H1 (cell line): Measurements from ENCODE around the gene DDR1. TPM values are rescaled to one million over a fixed set of nuclear protein-coding genes. Genes with fewer than 3 reads are reported as not detected.

Source experiments
- CTCF ChIA-PET: fragments of 300-600 bp; sonication (Branson Sonifier 250); formaldehyde crosslinking; loops from one replicate; lab custom pipeline; 2021; ENCODE audit not compliant: partially characterized antibody; lab: Charles Lee
- POLR2A ChIA-PET: fragments of 300-600 bp; sonication (Branson Sonifier 250); formaldehyde crosslinking; loops from one replicate; lab custom pipeline; 2021; ENCODE audit warnings: inconsistent platforms; ENCODE audit not compliant: partially characterized antibody; lab: Charles Lee
- DNase-seq, 2 experiments: peaks; one replicate each; pipeline versions ENCODE4 v3.0.0 to v3.0.0-alpha.2; 2010 to 2022; ENCODE audit warnings: low spot score in 2 of 2, low read depth in 1 of 2, mixed read lengths in 1 of 2
- FAIRE-seq: peaks from 2 replicates; lab custom pipeline; 2011; peaks lifted over from hg19 to GRCh38; lab: Jason Lieb, UNC
- H2AFZ ChIP-seq: 2 replicates; pipeline ENCODE4 v1.8.1; 2012; ENCODE audit warnings: low read length, inconsistent platforms
- H2AK5ac ChIP-seq: 2 replicates; pipeline ENCODE4 v1.6.1; 2013; ENCODE audit warnings: low read depth, low read length
- H2BK120ac ChIP-seq: replicated peaks from 2 replicates; pipeline ENCODE3; 2013; ENCODE audit warnings: low read depth, low read length, inconsistent platforms
- H2BK12ac ChIP-seq: 2 replicates; pipeline ENCODE4 v1.6.1; 2013; ENCODE audit warnings: low read depth, low read length
- H2BK15ac ChIP-seq: 2 replicates; pipeline ENCODE4 v1.6.1; 2013; ENCODE audit warnings: low read length
- H2BK20ac ChIP-seq: 2 replicates; pipeline ENCODE4 v1.6.1; 2013; ENCODE audit warnings: low read length
- H2BK5ac ChIP-seq: 2 replicates; pipeline ENCODE4 v1.6.1; 2013; ENCODE audit warnings: low read depth, low read length
- H3K14ac ChIP-seq: 2 replicates; pipeline ENCODE4 v1.6.1; 2013; ENCODE audit warnings: inconsistent platforms; ENCODE audit not compliant: insufficient read length
- H3K18ac ChIP-seq: 2 replicates; pipeline ENCODE4 v1.6.1; 2013; ENCODE audit warnings: low read length; ENCODE audit errors: extremely low read depth
- H3K23ac ChIP-seq: 2 replicates; pipeline ENCODE4 v1.6.1; 2013; ENCODE audit warnings: inconsistent platforms; ENCODE audit not compliant: insufficient read length
- H3K23me2 ChIP-seq: 2 replicates; pipeline ENCODE4 v1.6.1; 2013; ENCODE audit warnings: low read depth, low read length
- H3K27ac ChIP-seq: 2 replicates; pipeline ENCODE4 v1.6.1; 2011; ENCODE audit warnings: low read depth, low read length, inconsistent platforms
- H3K27me3 ChIP-seq, 4 experiments: replicated peaks in 1 of 4; 1 replicate in 1 of 4; 2 replicates in 3 of 4; pipeline versions ENCODE4 v1.6.1 to v1.8.1; 2011 to 2013; ENCODE audit warnings: low read length in 3 of 4, mild to moderate bottlenecking in 3 of 4, inconsistent platforms in 2 of 4, mixed read lengths in 2 of 4, moderate library complexity in 1 of 4; ENCODE audit not compliant: control insufficient read depth in 3 of 4, insufficient read depth in 3 of 4; ENCODE audit errors: extremely low read depth in 1 of 4
- H3K36me3 ChIP-seq, 4 experiments: 2 replicates each; pipeline versions ENCODE4 v1.6.1 to v1.8.1; 2011 to 2013; ENCODE audit warnings: mild to moderate bottlenecking in 4 of 4, low read length in 3 of 4, moderate library complexity in 2 of 4, control low read depth in 1 of 4, inconsistent platforms in 1 of 4; ENCODE audit not compliant: insufficient read depth in 4 of 4, control insufficient read depth in 2 of 4
- H3K4ac ChIP-seq: replicated peaks from 2 replicates; pipeline ENCODE3; 2013; ENCODE audit warnings: low read length, low read depth, mixed read lengths, inconsistent platforms; ENCODE audit not compliant: insufficient read length
- H3K4me1 ChIP-seq, 4 experiments: replicated peaks in 1 of 4; 1 replicate in 1 of 4; 2 replicates in 3 of 4; pipeline versions ENCODE4 v1.6.1 to v1.8.1; 2011 to 2013; ENCODE audit warnings: low read length in 3 of 4, inconsistent platforms in 2 of 4, mixed read lengths in 1 of 4; ENCODE audit not compliant: insufficient read depth in 4 of 4, control insufficient read depth in 3 of 4
- H3K4me2 ChIP-seq, 2 experiments: 2 replicates each; pipeline versions ENCODE4 v1.6.1 to v1.8.1; 2011 to 2013; ENCODE audit warnings: low read depth in 2 of 2, low read length in 2 of 2, control low read depth in 1 of 2, inconsistent platforms in 1 of 2, mild to moderate bottlenecking in 1 of 2; ENCODE audit not compliant: insufficient read depth in 1 of 2
- H3K4me3 ChIP-seq, 4 experiments: fragments of 200-600, 300-600 bp in 1 of 4; sonication (generic), shearing (Covaris generic), sonication (Bioruptor Twin) in 1 of 4; 2 replicates each; pipeline versions ENCODE4 v1.5.1 to v1.8.1; 2011 to 2016; ENCODE audit warnings: low read length in 4 of 4, low read depth in 3 of 4, control low read depth in 2 of 4, inconsistent platforms in 2 of 4, mild to moderate bottlenecking in 2 of 4, mixed read lengths in 1 of 4, moderate library complexity in 1 of 4; ENCODE audit not compliant: insufficient read depth in 2 of 4; ENCODE audit errors: extremely low read depth in 1 of 4
- H3K56ac ChIP-seq: replicated peaks from 2 replicates; pipeline ENCODE3; 2013; ENCODE audit warnings: low read depth, mild to moderate bottlenecking, mixed read lengths, low read length, inconsistent platforms; ENCODE audit not compliant: insufficient read length
- H3K79me1 ChIP-seq: 2 replicates; pipeline ENCODE4 v1.6.1; 2013; ENCODE audit warnings: low read depth, low read length, control low read depth
- H3K79me2 ChIP-seq, 2 experiments: 2 replicates each; pipeline versions ENCODE4 v1.6.1 to v1.8.1; 2012 to 2013; ENCODE audit warnings: low read length in 2 of 2, mild to moderate bottlenecking in 2 of 2, inconsistent platforms in 1 of 2; ENCODE audit not compliant: insufficient read depth in 2 of 2, control insufficient read depth in 1 of 2
- H3K9ac ChIP-seq, 4 experiments: replicated peaks in 1 of 4; 1 replicate in 1 of 4; 2 replicates in 3 of 4; pipeline versions ENCODE4 v1.6.1 to v1.8.1; 2011 to 2013; ENCODE audit warnings: low read depth in 3 of 4, low read length in 3 of 4, control low read depth in 2 of 4, mild to moderate bottlenecking in 2 of 4, moderate library complexity in 2 of 4, inconsistent platforms in 1 of 4; ENCODE audit errors: extremely low read depth in 1 of 4
- H3K9me3 ChIP-seq, 2 experiments: 2 replicates each; pipeline versions ENCODE4 v1.6.1 to v1.8.1; 2012 to 2013; ENCODE audit warnings: mild to moderate bottlenecking in 2 of 2, moderate library complexity in 2 of 2, control low read depth in 1 of 2, inconsistent platforms in 1 of 2, low read depth in 1 of 2, low read length in 1 of 2, mixed read lengths in 1 of 2; ENCODE audit not compliant: insufficient read depth in 2 of 2
- H4K20me1 ChIP-seq, 2 experiments: replicated peaks in 1 of 2; 2 replicates each; pipeline versions ENCODE3 to v1.8.1; 2011 to 2013; ENCODE audit warnings: inconsistent platforms in 2 of 2, low read length in 2 of 2, mild to moderate bottlenecking in 1 of 2; ENCODE audit not compliant: insufficient read depth in 2 of 2, control insufficient read depth in 1 of 2
- H4K5ac ChIP-seq: 2 replicates; pipeline ENCODE4 v1.6.1; 2013; ENCODE audit warnings: low read length, low read depth, mixed read lengths, inconsistent platforms; ENCODE audit not compliant: insufficient read length
- H4K8ac ChIP-seq: 2 replicates; pipeline ENCODE4 v1.8.0; 2013; ENCODE audit warnings: mild to moderate bottlenecking, moderate library complexity, low read length, inconsistent platforms; ENCODE audit not compliant: insufficient read depth; ENCODE audit errors: extremely low read depth
- H4K91ac ChIP-seq: replicated peaks from 2 replicates; pipeline ENCODE3; 2013; ENCODE audit warnings: low read length, mixed read lengths, inconsistent platforms; ENCODE audit not compliant: insufficient read length
- CEBPB ChIP-seq: IDR thresholded peaks from 2 replicates; pipeline ENCODE4 v1.6.1; 2012; ENCODE audit warnings: low read depth, low read length
- GTF2F1 ChIP-seq: IDR thresholded peaks from 2 replicates; pipeline ENCODE4 v1.6.1; 2012; ENCODE audit warnings: low read depth, low read length, improper control_type of control experiment, borderline replicate concordance
- SP2 ChIP-seq: IDR thresholded peaks from 2 replicates; pipeline ENCODE4 v1.6.1; 2012; ENCODE audit warnings: mild to moderate bottlenecking, low read length, inconsistent platforms
- polyA plus RNA-seq, 7 experiments: library from polyadenylated mRNA; depleted of rRNA in 3 of 7; stranded (reverse) in 5 of 7; unstranded in 2 of 7; fragments of >200 nt in 5 of 7; fragments of 200-250 nt in 2 of 7; gene quantifications; 1 replicate in 5 of 7; 2 replicates in 1 of 7; 4 replicates in 1 of 7; pipeline versions ENCODE4 v1.2.1 to v1.2.3, GENCODE V29; 2011 to 2013; ENCODE audit warnings: missing spikeins in 2 of 7, mixed read lengths in 2 of 7
- total RNA-seq: library from RNA; stranded (reverse); fragmentation: NEBNext Ultra II Directional; extraction: Animal tissue kit (Norgen Biotek cat#: 25700); gene quantifications from 2 replicates; pipeline ENCODE4 v1.2.1, GENCODE V29; 2021

DDR1 gene
- total and polyA plus RNA-seq, 2 of the 8 experiments (the other 6 are each of a cell fraction or from before 2014, with no cell fraction given), result 99.4 to 181 TPM

- Histone ChIP-seq H3K56ac (no peak overlapping the region), H2BK120ac (no peak overlapping the region), H2BK5ac (no peak overlapping the region), H3K14ac (no peak overlapping the region), H3K18ac (no peak overlapping the region), H2BK15ac (no peak overlapping the region), H3K27ac (no peak overlapping the region), H3K23ac (no peak overlapping the region), H3K4ac (no peak overlapping the region), H3K36me3 (peaks cover 19 to 38% (median 33%) of the 10 kb centered on the region in 4 experiments), H4K91ac (no peak overlapping the region), H4K20me1 (peaks cover 0 to 3% of the 10 kb centered on the region in 2 experiments), H3K23me2 (no peaks in the 10 kb centered on the region), H2AFZ (no peak overlapping the region), H3K9ac (no peak overlapping the region), H3K4me3 (no peak overlapping the region), H3K4me2 (no peak overlapping the region), H4K5ac (no peak overlapping the region), H3K4me1 (0 out of 7 replicates have a peak, but pooled peaks cover 0 to 2% (median 0%) of the 10 kb centered on the region in 4 experiments), H3K9me3 (no peaks in the 10 kb centered on the region), H3K79me2 (no peaks in the 10 kb centered on the region), H3K27me3 (no peaks in the 10 kb centered on the region), H3K79me1 (0 out of 2 replicates have a peak, but pooled peaks cover 2% of the 10 kb centered on the region), H2AK5ac (no peak overlapping the region), H2BK20ac (no peak overlapping the region), H2BK12ac (no peak overlapping the region), H4K8ac (no peak overlapping the region)
- FAIRE-seq (no peak), DNase-seq (no peak)
- CTCF ChIA-PET, result interaction anchor here (0.6 to 1.5 kb wide), 5 partner anchors 12 to 168 kb away, joined by 3 to 5 read pairs (median 4); partner anchors contain the start of gene VARS2
- TF ChIP-seq SP2 (no peak), GTF2F1 (no peak), CEBPB (0 out of 2 replicates have a peak, but pooled peaks have one; percentile 17)
- POLR2A ChIA-PET, result interaction anchor here (0.6 to 5.4 kb wide), 9 partner anchors 9 to 75 kb away, joined by 3 to 22 read pairs (median 4); partner anchors contain the start of genes DDR1 and VARS2
Observed at GRCh38 chr6:30901436-30901835, 17.1 kb downstream of the DDR1 start.
